ENCODE data around the gene EML4. TPM values are rescaled to one million over a fixed set of nuclear protein-coding genes. Genes with fewer than 3 reads are reported as not detected.

The EML4 gene
- total RNA-seq, 2 experiments from 2014 or later, result 37.1 to 43.2 TPM

GRCh38 chr2:42337846-42338566 is 168.9 kb downstream of the EML4 start:
- Histone ChIP-seq H3K27ac (ENCODE audit: low read depth, low read length, poor library complexity, severe bottlenecking) (no peak overlapping the region), H3K9me2 (ENCODE audit: insufficient read depth, low read length) (no peaks in the 10 kb centered on the region), H3K4me1 (ENCODE audit: insufficient read depth, low read length, poor library complexity, severe bottlenecking) (no peaks in the 10 kb centered on the region), H3K4me2 (ENCODE audit: low read length) (no peak overlapping the region), H3K79me2 (ENCODE audit: insufficient read depth, low read depth, low read length) (no peaks in the 10 kb centered on the region), H2AFZ (ENCODE audit: low read length) (no peak overlapping the region), H3K4me3 (ENCODE audit: low read depth, low read length, poor library complexity, severe bottlenecking) (no peak overlapping the region), H3K36me3 (ENCODE audit: insufficient read depth, low read length) (peaks cover 63% of the 10 kb centered on the region), H3K9me3 (ENCODE audit: low read length) (no peaks in the 10 kb centered on the region), H4K20me1 (ENCODE audit: insufficient read depth, low read length) (no peaks in the 10 kb centered on the region)
- TF ChIP-seq CTCF (conservative IDR thresholded peaks at IDR 0.05; ENCODE audit: low read length) (no peak), EZH2phosphoT487 (IDR thresholded peaks at IDR 0.05; ENCODE audit: borderline replicate concordance, low read depth, low read length) (no peak)
- CTCF ChIA-PET (ENCODE audit: unreplicated experiment), result no interaction called here
- no TSS peak for BruUV-seq (replicated peaks)
- intact Hi-C loops (cut with micrococcal nuclease; ENCODE audit: unreplicated experiment), result no loop called here
- POLR2A ChIA-PET, result no interaction called here
- no peak for DNase-seq (ENCODE audit: low spot score)

- H2AFZ ChIP-seq (ENCODE audit: low read length), result no peak overlapping the region
- DNase-seq (ENCODE audit: low spot score), result no peak
- no peaks in the 10 kb centered on the region for H3K9me3 ChIP-seq (ENCODE audit: low read length)
- no peaks in the 10 kb centered on the region for H4K20me1 ChIP-seq (ENCODE audit: insufficient read depth, low read length)
- ChIA-PET POLR2A (interaction anchor here (1.8 kb wide), 1 partner anchor 21 kb away, joined by 6 read pairs; no protein-coding TSS in a partner anchor), CTCF (ENCODE audit: unreplicated experiment) (no interaction called here)
- no peaks in the 10 kb centered on the region; the same call in 1 of the 2 replicates for H3K79me2 ChIP-seq (ENCODE audit: insufficient read depth, low read depth, low read length)
- no peaks in the 10 kb centered on the region for H3K9me2 ChIP-seq (ENCODE audit: insufficient read depth, low read length)
- BruUV-seq (replicated peaks), result no TSS peak
- no peak for TF ChIP-seq CTCF (conservative IDR thresholded peaks at IDR 0.05; ENCODE audit: low read length)
- TF ChIP-seq EZH2phosphoT487 (IDR thresholded peaks at IDR 0.05; ENCODE audit: borderline replicate concordance, low read depth, low read length), result no peak
- no peak overlapping the region for H3K27ac ChIP-seq (ENCODE audit: low read depth, low read length, poor library complexity, severe bottlenecking)
- no peak overlapping the region for H3K4me2 ChIP-seq (ENCODE audit: low read length)
- intact Hi-C loops (cut with micrococcal nuclease; ENCODE audit: unreplicated experiment), result no loop called here
- H3K36me3 ChIP-seq (ENCODE audit: insufficient read depth, low read length), result peaks cover 62% of the 10 kb centered on the region
- H3K4me1 ChIP-seq (ENCODE audit: insufficient read depth, low read length, poor library complexity, severe bottlenecking), result no peaks in the 10 kb centered on the region
- H3K4me3 ChIP-seq (ENCODE audit: low read depth, low read length, poor library complexity, severe bottlenecking), result no peak overlapping the region
Observed at GRCh38 chr2:42338567-42339190, 169.5 kb downstream of the EML4 start.
